ENCODE data around the gene IFITM10. TPM values are rescaled to one million over a fixed set of nuclear protein-coding genes. Genes with fewer than 3 reads are reported as not detected.

IFITM10 gene
- total and polyA plus RNA-seq, 2 donors (not counting 1 experiment from before 2014, with no cell fraction given), result 0.09 to 1.7 TPM

- no peak for DNase-seq
- Histone ChIP-seq H3K4me3 (ENCODE audit: control extremely low read depth in 1 of 5, extremely low read depth in 1 of 5, insufficient read depth in 1 of 5, low read depth in 2 of 5, low read length in 4 of 5) (no peak overlapping the region), H3K36me3 (replicated peaks in 1 of 2; ENCODE audit: control extremely low read depth in 1 of 2, control insufficient read depth in 1 of 2, extremely low read depth in 1 of 2, insufficient read depth in 2 of 2, low read length in 1 of 2) (no peaks in the 10 kb centered on the region), H4K20me1 (ENCODE audit: control insufficient read depth, insufficient read depth, low read length, poor library complexity, severe bottlenecking) (no peaks in the 10 kb centered on the region), H2AFZ (ENCODE audit: insufficient read depth, low read depth, low read length, poor library complexity, severe bottlenecking) (no peak overlapping the region), H3K27me3 (replicated peaks in 1 of 4; ENCODE audit: control extremely low read depth in 1 of 4, control insufficient read depth in 3 of 4, insufficient read depth in 4 of 4, low read length in 3 of 4) (peaks cover 0 to 6% (median 1%) of the 10 kb centered on the region in 4 experiments), H3K4me1 (ENCODE audit: control insufficient read depth in 2 of 2, insufficient read depth in 2 of 2, low read length in 2 of 2) (peaks cover 4 to 5% of the 10 kb centered on the region in 2 donors), H3K9me3 (ENCODE audit: control extremely low read depth in 1 of 3, control insufficient read depth in 2 of 3, insufficient read depth in 1 of 3, low read length in 2 of 3) (no peaks in the 10 kb centered on the region), H3K4me2 (replicated peaks; ENCODE audit: low read depth, low read length, poor library complexity, severe bottlenecking) (no peak overlapping the region), H3K79me2 (ENCODE audit: control insufficient read depth, insufficient read depth, low read length) (no peaks in the 10 kb centered on the region), H3K9ac (ENCODE audit: low read length) (no peak overlapping the region), H3K27ac (ENCODE audit: low read length in 2 of 2) (no peak overlapping the region)
- Mint-ChIP-seq H3K9me3 (ENCODE audit: insufficient read depth) (no peaks in the 10 kb centered on the region), H3K27me3 (peaks cover 38% of the 10 kb centered on the region), H3K4me1 (peaks cover 7% of the 10 kb centered on the region), H3K27ac (no peak overlapping the region), H3K4me3 (no peak overlapping the region)
- ATAC-seq (ENCODE audit: low read depth), result no peak
- TF ChIP-seq CTCF (IDR thresholded peaks at IDR 0.05) (no peak), EZH2 (IDR thresholded peaks at IDR 0.05; ENCODE audit: borderline replicate concordance, insufficient read depth, low read depth, low read length, poor library complexity, severe bottlenecking) (no peak)
- CTCF ChIA-PET, result no interaction called here
- POLR2A ChIA-PET, result no interaction called here
- intact Hi-C loops (cut with micrococcal nuclease), result no loop called here
- 89% methylated on average over 9 of the region's 10 CpGs for WGBS (ENCODE audit: insufficient coverage)
Observed at GRCh38 chr11:1773131-1773993, 23.0 kb upstream of the IFITM10 start.

Data from B cell (primary cell).